ENCODE results near the gene SLC7A8. TPM values are rescaled to one million over a fixed set of nuclear protein-coding genes. Genes with fewer than 3 reads are reported as not detected.
A peak's percentile ranks its signal among the peaks of the same experiment; 100 is the strongest.

The SLC7A8 gene
- total RNA-seq (2012; rRNA removed): not detected in 2 replicates
- 0.31 and 0.33 TPM in 2 replicates for polyA plus RNA-seq (2012; rRNA removed)
- 0.13 and 0.32 TPM in 2 replicates for polyA plus RNA-seq (2012; cell fraction: cytosol; rRNA removed)
- 0.20 and 0.23 TPM in 2 replicates for polyA plus RNA-seq (2012; cell fraction: nucleus; rRNA removed; ENCODE audit: low replicate concordance)
- percentile 14 among the genes with signal in this experiment for Bru-seq, nascent RNA
- BruChase-seq, experiment 1, labeled RNA remaining after a 6-hour chase: percentile 27 among the genes with signal in this experiment
- percentile 18 among the genes with signal in this experiment for BruChase-seq, experiment 2, labeled RNA remaining after a 2-hour chase
- long read RNA-seq: 0 reads

DNA sequence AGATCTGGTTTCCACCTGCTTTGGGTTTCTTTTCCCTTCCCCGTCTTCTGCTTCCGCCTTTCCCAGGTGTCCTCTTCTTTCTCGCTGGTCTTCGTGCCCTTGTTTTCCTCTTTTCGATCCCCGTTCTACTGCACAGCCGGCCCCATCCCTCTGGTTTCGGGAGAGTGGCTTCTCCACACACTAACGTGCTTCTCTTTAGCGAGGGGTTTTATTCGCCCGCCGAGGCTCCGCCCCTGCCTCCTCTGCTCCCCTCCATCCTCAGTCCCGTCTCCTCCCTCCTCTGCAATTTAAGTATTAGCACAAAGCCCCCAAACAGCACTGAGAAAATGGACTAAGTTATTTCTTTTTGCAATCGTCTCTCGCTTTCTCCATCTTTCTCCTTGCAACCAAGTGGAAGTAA, at the start of gene SLC7A8:
Gene SLC7A8 (minus strand): TSS at position 182 of the 400 bp plus-strand sequence. CDS start 746 bp downstream, outside the sequence.
- Histone ChIP-seq H2AFZ (replicated peaks; ENCODE audit: low read length, poor library complexity) (peak within 1 kb of the TSS; percentile 82), H3K79me1 (ENCODE audit: low read depth in 1 of 2, low read length in 2 of 2) (no peaks in the 10 kb centered on the region), H2BK20ac (ENCODE audit: low read depth, low read length) (no peak within 1 kb of the TSS), H3K9ac (ENCODE audit: low read depth, low read length) (no peak within 1 kb of the TSS), H3K56ac (ENCODE audit: extremely low read depth, insufficient read depth, low read length) (no peak within 1 kb of the TSS), H3K9me3 (ENCODE audit: control insufficient read depth, insufficient read depth, low read length) (no peaks in the 10 kb centered on the region), H3K36me3 (ENCODE audit: control insufficient read depth, insufficient read depth, low read length) (no peaks in the 10 kb centered on the region), H3K27ac (ENCODE audit: insufficient read depth, low read length) (no peak within 1 kb of the TSS), H2AK5ac (ENCODE audit: low read depth, low read length) (no peak within 1 kb of the TSS), H2BK120ac (ENCODE audit: low read depth, low read length) (no peak within 1 kb of the TSS), H2BK15ac (ENCODE audit: low read depth, low read length) (no peak within 1 kb of the TSS), H3K4me3 (ENCODE audit: insufficient read depth, low read depth, low read length) (peak within 1 kb of the TSS; percentile 49), H3K9me1 (ENCODE audit: insufficient read depth, low read length) (no peaks in the 10 kb centered on the region), H4K8ac (ENCODE audit: low read depth in 2 of 2, low read length in 2 of 2) (no peak within 1 kb of the TSS), H3K4me1 (ENCODE audit: control insufficient read depth, insufficient read depth, low read length) (no peaks in the 10 kb centered on the region), H3K4me2 (ENCODE audit: low read depth, low read length) (peak within 1 kb of the TSS; percentile 88), H3K18ac (ENCODE audit: low read depth, low read length) (no peak within 1 kb of the TSS), H2AK9ac (replicated peaks; ENCODE audit: low read depth, low read length, poor library complexity) (no peak within 1 kb of the TSS), H3K27me3 (ENCODE audit: control insufficient read depth, insufficient read depth, low read length) (peaks cover 24% of the 10 kb centered on the region), H2BK5ac (ENCODE audit: low read depth, low read length, poor library complexity, severe bottlenecking) (no peak within 1 kb of the TSS), H4K20me1 (ENCODE audit: insufficient read depth, low read length) (no peaks in the 10 kb centered on the region), H3K23ac (ENCODE audit: low read depth, low read length) (peak within 1 kb of the TSS; percentile 24; the same call in 1 of the 2 replicates), H4K5ac (ENCODE audit: low read depth, low read length) (no peak within 1 kb of the TSS), H3K14ac (replicated peaks; ENCODE audit: low read depth, low read length) (no peak within 1 kb of the TSS), H4K91ac (ENCODE audit: insufficient read depth, low read depth, low read length) (no peak within 1 kb of the TSS), H3K4ac (ENCODE audit: low read depth, low read length) (no peak within 1 kb of the TSS)
- in situ Hi-C loops (cut with MboI; ENCODE audit: low sequenced_read_pairs) (loop anchor here (5.0 kb wide), 1 partner anchor 56 kb away; no protein-coding TSS in a partner anchor), intact Hi-C loops (cut with micrococcal nuclease) (loop anchor here (10.0 kb wide), 1 partner anchor 199 kb away; the partner anchor contains the start of gene AJUBA), dilution Hi-C loops (cut with HindIII; ENCODE audit: low sequenced_read_pairs, unreplicated experiment) (no loop called here)
- BruUV-seq (replicated peaks): no TSS peak
- no peak for DNase-seq
- CTCF ChIA-PET: interaction anchor here (0.6 to 5.8 kb wide), 3 partner anchors 59 to 234 kb away, joined by 3 to 76 read pairs (median 3); no protein-coding TSS in a partner anchor
- POLR2A ChIA-PET (ENCODE audit: unreplicated experiment): no interaction called here
- no peak for TF ChIP-seq SMC3 (IDR thresholded peaks at IDR 0.05; ENCODE audit: low read depth, low read length)
- no peak for TF ChIP-seq MAFK (IDR thresholded peaks at IDR 0.05; ENCODE audit: low read depth, low read length)
- no peak for TF ChIP-seq ELK1 (IDR thresholded peaks at IDR 0.05; ENCODE audit: borderline replicate concordance, low read depth, low read length)
- TF ChIP-seq CTCF (conservative IDR thresholded peaks at IDR 0.05; ENCODE audit: low read depth, low read length): no peak
- no peak for TF ChIP-seq BHLHE40 (IDR thresholded peaks at IDR 0.05; ENCODE audit: low read depth, low read length)
- no peak for TF ChIP-seq CHD1 (IDR thresholded peaks at IDR 0.05; ENCODE audit: low read depth, low read length)
- TF ChIP-seq NFE2L2 (IDR thresholded peaks at IDR 0.05; ENCODE audit: low read depth, low read length): no peak
- TF ChIP-seq RAD21 (IDR thresholded peaks at IDR 0.05; ENCODE audit: low read length): no peak
- TF ChIP-seq RCOR1 (IDR thresholded peaks at IDR 0.05; ENCODE audit: insufficient replicate concordance, low read length): no peak
- TF ChIP-seq, protein P1, sequence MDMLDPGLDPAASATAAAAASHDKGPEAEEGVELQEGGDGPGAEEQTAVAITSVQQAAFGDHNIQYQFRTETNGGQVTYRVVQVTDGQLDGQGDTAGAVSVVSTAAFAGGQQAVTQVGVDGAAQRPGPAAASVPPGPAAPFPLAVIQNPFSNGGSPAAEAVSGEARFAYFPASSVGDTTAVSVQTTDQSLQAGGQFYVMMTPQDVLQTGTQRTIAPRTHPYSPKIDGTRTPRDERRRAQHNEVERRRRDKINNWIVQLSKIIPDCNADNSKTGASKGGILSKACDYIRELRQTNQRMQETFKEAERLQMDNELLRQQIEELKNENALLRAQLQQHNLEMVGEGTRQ (IDR thresholded peaks at IDR 0.05; ENCODE audit: low read depth, low read length): no peak
- TF ChIP-seq MAZ (IDR thresholded peaks at IDR 0.05; ENCODE audit: borderline replicate concordance, low read depth, low read length): no peak
- WGBS, 2 experiments (ENCODE audit: extremely low coverage in 2 of 2, insufficient read length in 1 of 2): 3% methylated on average over 6 of the region's 17 CpGs; no CpG with 5 or more reads in 1 of the 2 experiments
- ATAC-seq (ENCODE audit: low read depth): peak; percentile 72

All from IMR-90 (cell line).